Raji (cell line): ENCODE measurements around the gene ACACA.

Source experiments
- POLR2A ChIP-seq: IDR thresholded peaks from 2 replicates; pipeline ENCODE4 v1.6.1; 2011; ENCODE audit warnings: low read depth, low read length, control low read depth; ENCODE audit not compliant: insufficient read depth

ACACA gene

DNA sequence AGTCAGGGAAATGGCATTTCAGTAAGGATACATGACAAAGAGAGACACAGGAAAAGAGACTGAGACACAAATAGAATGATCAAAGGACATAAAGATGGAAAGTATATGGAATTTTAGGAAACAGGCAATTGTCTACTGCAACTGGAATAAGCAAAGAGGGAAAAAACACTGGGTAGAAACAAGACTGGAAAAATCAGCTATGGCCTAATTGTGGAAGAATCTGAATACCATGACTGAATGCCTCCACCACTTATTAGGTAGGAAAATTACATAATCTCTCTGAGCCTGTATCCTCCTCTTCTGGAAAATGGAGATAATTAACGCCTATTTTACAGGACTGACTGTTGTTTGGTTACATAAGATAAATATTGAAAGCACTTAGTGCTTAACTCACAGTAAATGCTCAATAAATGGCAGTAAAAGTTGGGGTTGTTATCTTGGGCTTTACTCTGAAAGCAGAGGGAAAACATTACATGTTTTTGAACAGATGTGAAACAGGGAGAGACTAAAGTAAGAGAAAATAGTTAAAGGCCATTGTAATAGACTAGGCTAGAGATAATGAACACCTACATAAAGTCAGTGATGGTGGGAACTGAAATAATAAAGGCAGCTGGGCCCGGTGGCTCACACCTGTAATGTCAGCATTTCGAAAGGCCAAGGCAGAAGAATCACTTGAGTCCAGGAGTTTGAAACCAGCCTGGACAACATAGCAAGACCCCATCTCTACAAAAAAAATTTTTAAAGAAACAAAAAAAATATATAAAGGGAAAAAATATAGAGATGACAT lies 94.3 kb downstream of the ACACA start:
- no peak for TF ChIP-seq POLR2A

DNA sequence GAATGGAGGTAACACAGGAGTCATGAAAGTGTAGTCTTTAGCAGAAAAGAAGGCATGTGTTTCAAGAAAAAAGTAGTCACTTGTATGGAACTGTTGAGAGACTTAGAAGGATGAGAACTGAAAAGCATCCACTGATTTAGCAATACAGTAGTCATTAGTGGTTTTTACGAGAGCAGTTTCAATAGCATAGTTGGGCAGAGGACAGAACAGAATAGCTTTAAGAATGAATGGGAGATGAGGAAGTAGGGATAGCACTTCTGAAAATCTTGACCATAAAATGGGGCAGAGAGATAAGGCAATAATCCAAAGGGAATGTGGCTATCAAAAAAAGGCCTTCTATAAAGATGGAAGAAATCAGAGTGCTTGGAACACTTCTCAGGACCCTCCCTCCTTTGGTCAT lies 95.7 kb downstream of the ACACA start:
- TF ChIP-seq POLR2A = no peak

DNA sequence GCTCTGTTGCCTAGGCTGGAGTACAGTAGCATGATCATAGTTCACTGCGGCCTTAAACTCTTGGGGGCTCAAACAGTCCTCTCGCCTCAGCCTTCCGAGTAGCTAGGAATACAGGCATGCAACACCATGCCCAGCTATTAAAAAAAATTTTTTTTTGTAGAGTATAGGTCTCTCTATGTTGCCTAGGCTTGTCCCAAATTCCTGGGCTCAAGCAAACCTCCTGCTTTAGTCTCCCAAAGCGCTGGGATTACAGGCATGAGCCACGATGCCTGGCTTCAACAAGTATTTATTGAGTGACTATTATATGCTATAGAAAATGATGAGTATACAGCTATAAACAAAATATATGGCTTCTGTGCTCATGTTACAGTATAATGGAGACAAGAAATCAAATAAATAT lies 97.6 kb downstream of the ACACA start:
- TF ChIP-seq POLR2A = no peak

DNA sequence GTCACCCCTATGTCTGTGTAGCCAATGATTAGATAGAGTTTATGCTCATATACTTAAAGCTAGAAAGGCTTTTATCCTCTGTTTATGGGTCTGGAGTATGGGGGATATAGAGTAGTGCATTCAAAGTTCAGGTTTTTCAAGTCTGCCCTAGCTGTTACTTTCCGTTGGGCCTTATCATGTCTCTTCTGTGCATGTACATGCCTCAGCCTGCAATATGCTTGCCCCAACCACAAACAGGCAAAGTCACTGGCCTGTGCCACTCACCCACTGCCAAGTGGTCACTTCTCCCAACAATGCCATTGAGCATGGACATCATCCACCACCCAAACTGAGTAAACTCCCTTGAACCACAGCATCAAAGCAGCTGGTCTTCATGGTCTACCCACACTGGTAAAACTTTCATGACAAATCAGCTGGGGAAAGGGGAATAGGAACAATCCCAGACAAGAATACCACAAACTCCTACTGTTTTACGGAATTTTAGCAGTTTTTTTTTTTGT lies 101.2 kb downstream of the ACACA start:
- no peak for TF ChIP-seq POLR2A

DNA sequence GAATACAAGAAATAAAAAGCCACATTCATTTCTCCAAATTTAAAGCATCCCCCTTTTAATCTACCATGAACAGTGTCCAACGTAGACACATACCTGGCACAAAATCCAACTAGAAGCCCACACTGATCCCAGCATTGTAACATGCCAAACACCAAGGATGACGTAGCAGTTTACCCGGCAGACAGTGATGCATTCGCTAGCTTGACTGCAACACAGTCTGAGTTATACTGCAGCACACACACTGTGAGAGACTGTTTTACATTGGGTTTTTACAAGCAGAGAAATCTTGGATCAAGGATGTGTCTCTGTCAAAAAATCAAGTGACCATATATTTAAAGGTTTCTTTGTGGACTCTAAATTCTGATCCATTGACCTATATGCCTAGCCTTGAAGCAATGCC lies 105.3 kb downstream of the ACACA start:
- no peak for TF ChIP-seq POLR2A

DNA sequence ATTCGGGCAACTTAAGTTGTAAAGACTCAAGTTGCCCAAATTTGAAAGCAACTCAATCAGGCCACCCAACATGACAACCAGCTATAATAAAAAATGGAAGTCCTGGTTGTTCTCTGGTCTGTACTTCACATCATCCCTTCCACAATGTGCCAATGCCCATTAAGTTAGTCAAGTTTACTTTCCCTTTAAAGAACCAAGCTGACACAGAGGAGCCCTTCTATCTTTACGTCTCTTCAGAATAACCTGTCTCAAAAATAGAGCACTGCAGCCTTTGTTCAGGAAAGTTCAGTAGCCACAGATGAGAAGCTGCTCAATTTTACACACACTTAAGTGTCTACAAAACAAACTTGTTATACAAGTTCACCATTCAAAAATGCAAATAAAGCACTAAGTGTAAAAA lies 106.0 kb downstream of the ACACA start:
- TF ChIP-seq POLR2A = no peak

DNA sequence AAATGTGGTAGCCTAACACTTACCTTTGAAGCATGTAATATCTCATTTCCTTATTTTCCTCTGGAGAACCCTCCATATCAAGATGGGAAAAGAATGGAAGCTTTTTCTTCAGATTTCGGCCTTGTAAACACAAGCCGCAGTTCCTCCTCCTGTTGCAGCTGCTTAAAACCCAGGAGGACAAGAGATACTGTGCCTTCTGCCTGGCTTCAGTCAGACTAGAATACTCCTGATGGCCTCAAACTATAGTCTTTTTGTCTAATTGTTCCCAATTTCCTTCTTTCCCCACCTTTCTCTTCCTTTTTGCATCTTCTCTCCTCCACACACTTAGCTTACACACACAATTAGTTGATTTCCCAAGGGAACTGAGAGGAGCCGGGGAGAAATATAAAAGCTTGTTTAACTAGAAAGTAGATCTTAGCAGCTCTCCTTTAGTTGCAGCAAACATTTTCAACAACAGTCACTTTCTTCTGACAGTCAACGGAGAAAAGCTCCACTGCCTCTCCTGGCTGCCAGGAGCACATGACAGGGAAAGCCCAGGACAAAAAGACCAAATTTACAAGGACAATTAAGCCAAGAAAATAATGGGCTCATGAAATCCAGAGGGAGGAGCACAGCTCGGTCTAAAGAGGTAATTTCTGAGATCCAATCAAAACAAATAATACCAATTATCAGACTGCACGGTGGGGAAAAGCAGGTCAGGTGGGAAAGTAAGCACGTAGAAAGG lies 107.2 kb downstream of the ACACA start:
- no peak for TF ChIP-seq POLR2A

DNA sequence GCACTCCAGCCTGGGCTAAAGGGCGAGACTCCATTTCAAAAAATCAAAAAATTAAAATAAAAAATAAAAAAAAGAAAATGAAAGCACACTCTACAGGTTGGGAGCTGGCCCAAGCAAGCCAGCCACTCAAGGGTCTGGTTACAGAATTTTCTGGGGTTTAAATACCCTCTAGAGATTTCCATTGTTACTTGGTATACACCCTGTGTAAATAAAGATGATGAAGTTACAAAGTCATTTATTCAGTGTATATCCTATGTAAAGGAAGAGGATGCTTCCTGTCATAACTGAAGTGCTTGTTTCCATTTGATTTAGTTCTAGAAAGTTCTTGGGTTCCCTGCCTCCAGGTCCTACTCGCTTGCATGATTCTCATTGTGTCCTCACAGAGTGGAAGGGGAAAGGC lies 110.7 kb downstream of the ACACA start:
- TF ChIP-seq POLR2A = no peak

DNA sequence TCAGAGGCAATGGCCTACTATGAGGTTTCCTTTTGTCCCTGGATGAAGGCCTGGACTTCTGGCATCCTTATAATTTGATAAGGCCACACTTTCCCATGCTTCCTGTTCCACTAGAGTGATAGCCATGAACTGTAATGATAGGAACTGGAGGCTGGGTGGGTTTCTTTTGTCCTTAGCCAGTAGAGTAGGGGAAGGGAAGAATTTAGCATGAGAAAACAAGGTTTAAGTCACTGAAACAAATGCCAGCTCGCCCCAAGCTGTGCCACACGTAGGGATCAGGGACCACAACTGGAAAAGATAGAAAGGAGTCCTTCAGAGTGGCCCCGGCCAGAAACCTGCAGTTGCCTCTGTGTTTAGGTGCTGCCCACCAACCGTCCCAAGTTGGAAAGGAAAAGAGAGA lies 111.7 kb downstream of the ACACA start:
- no peak for TF ChIP-seq POLR2A

DNA sequence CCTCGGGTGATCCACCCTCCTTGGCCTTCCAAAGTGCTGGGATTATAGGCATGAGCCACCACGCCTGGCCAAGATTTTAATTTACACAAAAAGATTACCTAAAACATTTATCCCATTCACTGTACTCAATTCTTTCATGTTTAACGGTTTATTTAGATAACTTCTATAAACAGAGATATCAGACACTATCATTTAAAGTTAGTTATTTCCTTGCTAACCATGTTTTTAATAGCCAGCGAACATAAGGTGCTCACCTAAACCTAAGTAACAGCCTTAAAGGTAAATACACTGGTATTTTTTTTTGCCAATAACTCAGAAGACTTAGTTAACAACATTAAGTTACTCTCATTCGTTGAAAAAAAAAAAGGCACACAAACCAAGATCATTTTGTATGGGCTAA lies 112.9 kb downstream of the ACACA start:
- no peak for TF ChIP-seq POLR2A

DNA sequence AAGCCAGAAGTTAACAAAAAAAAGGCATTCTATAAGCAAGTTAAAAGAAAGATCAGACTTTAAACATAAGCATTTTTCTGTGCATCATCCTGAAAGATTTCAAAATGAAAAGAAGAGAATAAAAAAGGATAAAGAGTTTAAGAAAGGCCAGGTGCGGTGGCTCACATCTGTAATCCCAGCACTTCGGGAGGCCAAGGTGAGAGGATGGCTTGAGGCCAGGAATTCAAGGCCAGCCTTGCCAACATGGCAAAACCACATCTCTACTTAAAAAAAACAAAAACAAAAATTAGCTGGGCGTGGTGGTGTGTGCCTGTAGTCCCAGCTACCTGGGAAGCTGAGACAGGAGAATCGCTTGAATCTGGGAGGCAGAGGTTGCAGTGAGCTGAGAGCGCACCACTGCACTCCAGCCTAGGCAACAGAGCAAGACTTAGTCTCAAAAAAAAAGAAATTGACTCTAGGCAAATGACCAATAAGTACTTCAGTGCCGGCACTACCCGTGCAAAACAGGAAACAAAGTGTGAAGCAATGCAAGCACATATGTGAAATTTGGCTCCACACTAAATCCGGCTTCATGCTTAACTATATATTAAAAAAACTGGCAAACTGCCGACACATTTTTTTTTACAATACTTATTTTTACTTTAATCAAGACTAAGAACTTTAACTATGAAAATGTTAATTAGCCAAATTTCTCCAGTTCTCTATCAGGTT lies 114.1 kb downstream of the ACACA start:
- 0 out of 2 replicates have a peak, but pooled peaks have one; percentile 14 for TF ChIP-seq POLR2A

DNA sequence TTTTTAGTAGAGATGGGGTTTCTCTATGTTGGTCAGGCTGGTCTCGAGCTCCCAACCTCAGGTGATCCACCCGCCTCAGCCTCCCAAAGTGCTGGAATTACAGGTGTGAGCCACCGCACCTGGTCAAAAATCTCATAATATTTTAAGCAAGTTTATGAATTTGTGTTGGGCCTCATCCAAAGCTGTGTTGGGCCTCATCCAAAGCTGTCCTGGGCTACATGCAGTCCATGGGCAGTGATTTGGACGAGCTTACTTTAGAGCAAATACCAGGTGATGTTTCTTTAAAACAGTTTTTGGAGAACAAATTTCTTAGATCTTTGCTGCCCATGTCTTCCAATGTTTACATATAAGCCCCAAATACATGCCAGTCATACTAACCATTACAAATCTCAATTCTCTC lies 115.3 kb downstream of the ACACA start:
- TF ChIP-seq POLR2A = no peak

DNA sequence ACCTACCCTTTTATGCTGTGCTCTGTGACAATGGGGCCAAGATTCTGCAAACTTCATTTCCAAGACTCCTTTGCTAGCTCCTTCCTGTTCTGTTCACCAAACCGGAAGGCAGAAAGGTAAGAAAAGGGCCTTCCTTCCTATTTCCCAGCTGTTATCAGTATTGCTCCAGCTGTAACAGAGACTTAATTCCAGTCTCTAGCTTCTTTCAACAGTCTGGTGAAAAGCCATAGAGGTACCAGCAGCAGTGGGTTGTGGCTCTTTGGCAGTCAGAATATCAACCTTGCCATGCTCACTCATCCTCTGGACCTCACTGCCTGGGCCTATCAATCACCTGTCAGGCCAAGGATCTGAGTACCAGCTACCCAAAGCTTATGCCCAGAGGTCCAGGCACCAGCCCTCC lies 120.2 kb downstream of the ACACA start:
- no peak for TF ChIP-seq POLR2A

DNA sequence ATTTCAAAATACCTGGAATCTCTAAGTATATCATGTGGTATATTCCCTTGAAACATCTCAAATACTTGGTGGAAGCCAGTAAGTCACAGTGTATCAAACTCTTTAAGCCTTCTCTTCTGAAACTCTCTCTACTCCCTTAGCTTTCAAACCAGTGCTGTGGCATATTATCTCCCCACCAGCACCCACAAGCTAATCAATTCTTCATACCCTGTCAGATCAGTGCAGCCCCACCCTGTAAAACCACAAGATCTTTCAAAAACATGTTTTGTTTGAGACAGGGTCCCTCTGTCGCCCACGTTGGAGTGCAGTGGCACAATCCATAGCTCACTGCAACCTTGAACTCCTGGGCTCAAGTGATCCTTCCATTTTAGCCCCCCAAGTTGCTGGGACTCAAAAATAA lies 122.4 kb downstream of the ACACA start:
- no peak for TF ChIP-seq POLR2A

DNA sequence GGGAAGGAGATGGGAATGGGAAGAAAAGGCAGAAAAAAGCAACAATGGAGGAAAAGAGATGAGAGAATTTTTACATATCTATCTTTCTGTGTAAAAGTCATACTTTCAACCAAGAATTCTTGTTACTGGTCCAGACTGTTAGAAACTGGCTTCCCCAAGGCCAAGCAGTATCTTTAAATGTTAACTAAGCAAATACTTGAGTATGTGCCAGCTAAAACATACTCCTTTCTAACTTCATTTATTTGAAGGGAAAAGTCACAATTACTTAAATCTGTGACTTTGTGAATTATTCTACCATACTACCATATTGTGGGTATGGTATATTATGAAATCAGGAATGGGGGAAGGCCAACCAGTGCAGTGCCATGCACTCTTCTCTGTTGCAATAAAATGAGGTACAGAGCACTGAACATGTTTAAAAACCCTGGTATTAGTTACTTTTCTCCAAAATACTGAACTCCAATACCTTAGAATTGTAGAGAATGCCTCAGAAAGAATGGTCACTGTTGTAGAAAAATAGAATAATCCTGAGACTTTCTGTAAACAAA lies 123.1 kb downstream of the ACACA start:
- TF ChIP-seq POLR2A = no peak
